H1 (cell line): ENCODE data around the gene TP53I13. TPM values are rescaled to one million over a fixed set of nuclear protein-coding genes. Genes with fewer than 3 reads are reported as not detected.
A peak's percentile ranks its signal among the peaks of the same experiment; 100 is the strongest.

Experiments
- CTCF ChIA-PET: fragments of 300-600 bp; sonication (Branson Sonifier 250); formaldehyde crosslinking; loops from one replicate; lab custom pipeline; 2021; ENCODE audit not compliant: partially characterized antibody; lab: Charles Lee
- POLR2A ChIA-PET: fragments of 300-600 bp; sonication (Branson Sonifier 250); formaldehyde crosslinking; loops from one replicate; lab custom pipeline; 2021; ENCODE audit warnings: inconsistent platforms; ENCODE audit not compliant: partially characterized antibody; lab: Charles Lee
- DNase-seq, 2 experiments: peaks; one replicate each; pipeline versions ENCODE4 v3.0.0 to v3.0.0-alpha.2; 2010 to 2022; ENCODE audit warnings: low spot score in 2 of 2, low read depth in 1 of 2, mixed read lengths in 1 of 2
- FAIRE-seq: peaks from 2 replicates; lab custom pipeline; 2011; peaks lifted over from hg19 to GRCh38; lab: Jason Lieb, UNC
- H2AFZ ChIP-seq: 2 replicates; pipeline ENCODE4 v1.8.1; 2012; ENCODE audit warnings: low read length, inconsistent platforms
- H2AK5ac ChIP-seq: 2 replicates; pipeline ENCODE4 v1.6.1; 2013; ENCODE audit warnings: low read depth, low read length
- H2BK120ac ChIP-seq: replicated peaks from 2 replicates; pipeline ENCODE3; 2013; ENCODE audit warnings: low read depth, low read length, inconsistent platforms
- H2BK12ac ChIP-seq: 2 replicates; pipeline ENCODE4 v1.6.1; 2013; ENCODE audit warnings: low read depth, low read length
- H2BK15ac ChIP-seq: 2 replicates; pipeline ENCODE4 v1.6.1; 2013; ENCODE audit warnings: low read length
- H2BK20ac ChIP-seq: 2 replicates; pipeline ENCODE4 v1.6.1; 2013; ENCODE audit warnings: low read length
- H2BK5ac ChIP-seq: 2 replicates; pipeline ENCODE4 v1.6.1; 2013; ENCODE audit warnings: low read depth, low read length
- H3K14ac ChIP-seq: 2 replicates; pipeline ENCODE4 v1.6.1; 2013; ENCODE audit warnings: inconsistent platforms; ENCODE audit not compliant: insufficient read length
- H3K18ac ChIP-seq: 2 replicates; pipeline ENCODE4 v1.6.1; 2013; ENCODE audit warnings: low read length; ENCODE audit errors: extremely low read depth
- H3K23ac ChIP-seq: 2 replicates; pipeline ENCODE4 v1.6.1; 2013; ENCODE audit warnings: inconsistent platforms; ENCODE audit not compliant: insufficient read length
- H3K23me2 ChIP-seq: 2 replicates; pipeline ENCODE4 v1.6.1; 2013; ENCODE audit warnings: low read depth, low read length
- H3K27ac ChIP-seq: 2 replicates; pipeline ENCODE4 v1.6.1; 2011; ENCODE audit warnings: low read depth, low read length, inconsistent platforms
- H3K27me3 ChIP-seq, 4 experiments: replicated peaks in 1 of 4; 1 replicate in 1 of 4; 2 replicates in 3 of 4; pipeline versions ENCODE4 v1.6.1 to v1.8.1; 2011 to 2013; ENCODE audit warnings: low read length in 3 of 4, mild to moderate bottlenecking in 3 of 4, inconsistent platforms in 2 of 4, mixed read lengths in 2 of 4, moderate library complexity in 1 of 4; ENCODE audit not compliant: control insufficient read depth in 3 of 4, insufficient read depth in 3 of 4; ENCODE audit errors: extremely low read depth in 1 of 4
- H3K36me3 ChIP-seq, 4 experiments: 2 replicates each; pipeline versions ENCODE4 v1.6.1 to v1.8.1; 2011 to 2013; ENCODE audit warnings: mild to moderate bottlenecking in 4 of 4, low read length in 3 of 4, moderate library complexity in 2 of 4, control low read depth in 1 of 4, inconsistent platforms in 1 of 4; ENCODE audit not compliant: insufficient read depth in 4 of 4, control insufficient read depth in 2 of 4
- H3K4ac ChIP-seq: replicated peaks from 2 replicates; pipeline ENCODE3; 2013; ENCODE audit warnings: low read length, low read depth, mixed read lengths, inconsistent platforms; ENCODE audit not compliant: insufficient read length
- H3K4me1 ChIP-seq, 4 experiments: replicated peaks in 1 of 4; 1 replicate in 1 of 4; 2 replicates in 3 of 4; pipeline versions ENCODE4 v1.6.1 to v1.8.1; 2011 to 2013; ENCODE audit warnings: low read length in 3 of 4, inconsistent platforms in 2 of 4, mixed read lengths in 1 of 4; ENCODE audit not compliant: insufficient read depth in 4 of 4, control insufficient read depth in 3 of 4
- H3K4me2 ChIP-seq, 2 experiments: 2 replicates each; pipeline versions ENCODE4 v1.6.1 to v1.8.1; 2011 to 2013; ENCODE audit warnings: low read depth in 2 of 2, low read length in 2 of 2, control low read depth in 1 of 2, inconsistent platforms in 1 of 2, mild to moderate bottlenecking in 1 of 2; ENCODE audit not compliant: insufficient read depth in 1 of 2
- H3K4me3 ChIP-seq, 4 experiments: fragments of 200-600, 300-600 bp in 1 of 4; sonication (generic), shearing (Covaris generic), sonication (Bioruptor Twin) in 1 of 4; 2 replicates each; pipeline versions ENCODE4 v1.5.1 to v1.8.1; 2011 to 2016; ENCODE audit warnings: low read length in 4 of 4, low read depth in 3 of 4, control low read depth in 2 of 4, inconsistent platforms in 2 of 4, mild to moderate bottlenecking in 2 of 4, mixed read lengths in 1 of 4, moderate library complexity in 1 of 4; ENCODE audit not compliant: insufficient read depth in 2 of 4; ENCODE audit errors: extremely low read depth in 1 of 4
- H3K56ac ChIP-seq: replicated peaks from 2 replicates; pipeline ENCODE3; 2013; ENCODE audit warnings: low read depth, mild to moderate bottlenecking, mixed read lengths, low read length, inconsistent platforms; ENCODE audit not compliant: insufficient read length
- H3K79me1 ChIP-seq: 2 replicates; pipeline ENCODE4 v1.6.1; 2013; ENCODE audit warnings: low read depth, low read length, control low read depth
- H3K79me2 ChIP-seq, 2 experiments: 2 replicates each; pipeline versions ENCODE4 v1.6.1 to v1.8.1; 2012 to 2013; ENCODE audit warnings: low read length in 2 of 2, mild to moderate bottlenecking in 2 of 2, inconsistent platforms in 1 of 2; ENCODE audit not compliant: insufficient read depth in 2 of 2, control insufficient read depth in 1 of 2
- H3K9ac ChIP-seq, 4 experiments: replicated peaks in 1 of 4; 1 replicate in 1 of 4; 2 replicates in 3 of 4; pipeline versions ENCODE4 v1.6.1 to v1.8.1; 2011 to 2013; ENCODE audit warnings: low read depth in 3 of 4, low read length in 3 of 4, control low read depth in 2 of 4, mild to moderate bottlenecking in 2 of 4, moderate library complexity in 2 of 4, inconsistent platforms in 1 of 4; ENCODE audit errors: extremely low read depth in 1 of 4
- H3K9me3 ChIP-seq, 2 experiments: 2 replicates each; pipeline versions ENCODE4 v1.6.1 to v1.8.1; 2012 to 2013; ENCODE audit warnings: mild to moderate bottlenecking in 2 of 2, moderate library complexity in 2 of 2, control low read depth in 1 of 2, inconsistent platforms in 1 of 2, low read depth in 1 of 2, low read length in 1 of 2, mixed read lengths in 1 of 2; ENCODE audit not compliant: insufficient read depth in 2 of 2
- H4K20me1 ChIP-seq, 2 experiments: replicated peaks in 1 of 2; 2 replicates each; pipeline versions ENCODE3 to v1.8.1; 2011 to 2013; ENCODE audit warnings: inconsistent platforms in 2 of 2, low read length in 2 of 2, mild to moderate bottlenecking in 1 of 2; ENCODE audit not compliant: insufficient read depth in 2 of 2, control insufficient read depth in 1 of 2
- H4K5ac ChIP-seq: 2 replicates; pipeline ENCODE4 v1.6.1; 2013; ENCODE audit warnings: low read length, low read depth, mixed read lengths, inconsistent platforms; ENCODE audit not compliant: insufficient read length
- H4K8ac ChIP-seq: 2 replicates; pipeline ENCODE4 v1.8.0; 2013; ENCODE audit warnings: mild to moderate bottlenecking, moderate library complexity, low read length, inconsistent platforms; ENCODE audit not compliant: insufficient read depth; ENCODE audit errors: extremely low read depth
- H4K91ac ChIP-seq: replicated peaks from 2 replicates; pipeline ENCODE3; 2013; ENCODE audit warnings: low read length, mixed read lengths, inconsistent platforms; ENCODE audit not compliant: insufficient read length
- FOSL1 ChIP-seq: IDR thresholded peaks from 2 replicates; pipeline ENCODE4 v1.6.1; 2011; ENCODE audit warnings: mild to moderate bottlenecking, low read depth, low read length, moderate library complexity; ENCODE audit not compliant: insufficient read depth
- WGBS, 2 experiments: shearing (Covaris generic) in 1 of 2; methylation state at CpG; one replicate each; pipeline versions ENCODE4 v1.1.6 to v1.1.7; 2013 to 2015; ENCODE audit warnings: low lambda C conversion rate in 2 of 2, mixed read lengths in 2 of 2, inconsistent platforms in 1 of 2, low coverage in 1 of 2, missing lambda C conversion rate in 1 of 2; ENCODE audit not compliant: insufficient replicate concordance in 2 of 2, insufficient coverage in 1 of 2, insufficient read length in 1 of 2; ENCODE audit errors: extremely low coverage in 1 of 2, missing lambda C conversion rate in 1 of 2; 5-methylcytosine and 5-hydroxymethylcytosine counted together
- polyA plus RNA-seq, 7 experiments: library from polyadenylated mRNA; depleted of rRNA in 3 of 7; stranded (reverse) in 5 of 7; unstranded in 2 of 7; fragments of >200 nt in 5 of 7; fragments of 200-250 nt in 2 of 7; gene quantifications; 1 replicate in 5 of 7; 2 replicates in 1 of 7; 4 replicates in 1 of 7; pipeline versions ENCODE4 v1.2.1 to v1.2.3, GENCODE V29; 2011 to 2013; ENCODE audit warnings: missing spikeins in 2 of 7, mixed read lengths in 2 of 7
- total RNA-seq: library from RNA; stranded (reverse); fragmentation: NEBNext Ultra II Directional; extraction: Animal tissue kit (Norgen Biotek cat#: 25700); gene quantifications from 2 replicates; pipeline ENCODE4 v1.2.1, GENCODE V29; 2021
- TF ChIP-seq, protein P1 (sequence below), 3 experiments: IDR thresholded peaks; 1 replicate in 2 of 3; 2 replicates in 1 of 3; pipeline versions ENCODE4 v1.5.1 to v1.6.1; 2011; ENCODE audit warnings: low read length in 3 of 3, mild to moderate bottlenecking in 3 of 3, inconsistent platforms in 2 of 3, low read depth in 1 of 3, moderate library complexity in 1 of 3; ENCODE audit not compliant: insufficient read depth in 1 of 3; ENCODE audit errors: control extremely low read depth in 1 of 3

The TP53I13 gene
- total and polyA plus RNA-seq, 2 of the 8 experiments (the other 6 are each of a cell fraction or from before 2014, with no cell fraction given) = 22.4 to 35.7 TPM

DNA sequence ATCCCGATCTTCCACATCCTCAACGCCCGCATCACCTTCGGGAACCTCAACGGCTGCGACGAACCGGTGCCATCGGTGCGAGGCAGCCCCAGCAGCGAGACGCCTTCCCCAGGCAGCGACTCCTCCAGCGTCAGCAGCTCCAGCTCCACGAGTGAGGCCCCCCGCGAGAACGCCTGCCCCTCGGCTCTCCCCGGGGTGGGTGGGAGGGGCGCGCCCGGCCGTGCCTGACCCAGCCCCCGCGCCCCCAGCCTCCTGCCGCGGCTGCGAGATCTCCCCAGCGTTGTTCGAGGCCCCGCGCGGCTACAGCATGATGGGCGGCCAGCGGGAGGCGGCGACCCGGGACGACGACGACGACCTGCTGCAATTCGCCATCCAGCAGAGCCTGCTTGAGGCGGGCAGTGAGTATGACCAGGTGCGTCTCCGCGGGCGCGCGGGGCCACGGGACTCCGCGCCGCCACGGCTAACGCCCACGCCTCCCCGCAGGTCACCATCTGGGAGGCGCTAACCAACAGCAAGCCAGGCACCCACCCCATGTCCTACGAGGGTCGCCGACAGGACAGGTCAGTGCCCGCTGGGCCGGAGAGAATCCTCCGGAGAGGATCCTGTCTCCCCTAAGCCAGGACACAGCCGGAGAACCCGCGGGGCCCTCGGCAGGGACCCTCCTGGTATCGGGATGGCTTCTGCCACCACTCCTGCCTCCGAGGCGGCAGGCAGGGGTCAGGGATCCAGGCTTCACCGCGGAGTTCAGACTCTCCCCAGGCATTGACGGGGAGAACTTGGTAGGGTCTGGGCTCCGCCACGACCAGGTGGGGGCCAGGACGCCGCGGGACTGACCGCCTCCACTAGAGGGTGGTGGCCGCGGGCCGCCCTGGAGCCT lies 44.1 kb downstream of the TP53I13 start:
- no peak overlapping the region for H3K9ac ChIP-seq
- H3K4me1 ChIP-seq = peaks cover 10 to 32% (median 28%) of the 10 kb centered on the region in 4 experiments
- peaks cover 4 to 5% of the 10 kb centered on the region in 2 experiments for H4K20me1 ChIP-seq
- no peak overlapping the region for H2AK5ac ChIP-seq
- H3K79me2 ChIP-seq = no peaks in the 10 kb centered on the region
- peaks cover 17 to 42% (median 34%) of the 10 kb centered on the region in 4 experiments for H3K27me3 ChIP-seq
- no peak overlapping the region for H4K91ac ChIP-seq
- H3K4me2 ChIP-seq = peak overlapping the region; percentile 46 to 75; a peak in 3 of 4 replicates
- H3K18ac ChIP-seq = no peak overlapping the region; the same call in 1 of the 2 replicates
- no peak overlapping the region for H2AFZ ChIP-seq
- peaks cover 0 to 7% (median 0%) of the 10 kb centered on the region in 4 experiments; a peak in 1 of 8 replicates for H3K36me3 ChIP-seq
- POLR2A ChIA-PET = interaction anchor here (1.3 to 1.6 kb wide), 2 partner anchors 20 to 21 kb away, joined by 3 to 4 read pairs; no protein-coding TSS in a partner anchor
- H2BK5ac ChIP-seq = no peak overlapping the region
- H3K4me3 ChIP-seq = peak overlapping the region in 1 of 4 experiments; percentile 55; a peak in 2 of 8 replicates
- H3K23me2 ChIP-seq = peaks cover 13% of the 10 kb centered on the region
- no peak overlapping the region for H3K14ac ChIP-seq
- peak overlapping the region; percentile 19 for H3K4ac ChIP-seq
- FAIRE-seq = no peak
- no peak overlapping the region for H2BK20ac ChIP-seq
- H3K23ac ChIP-seq = no peak overlapping the region
- CTCF ChIA-PET = interaction anchor here (0.7 to 13.1 kb wide), 14 partner anchors 8 to 153 kb away, joined by 3 to 193 read pairs (median 5); partner anchors contain the start of genes ABHD15, ANKRD13B and TP53I13
- H3K79me1 ChIP-seq = peaks cover 2% of the 10 kb centered on the region; the same call in 1 of the 2 replicates
- no peak overlapping the region for H4K5ac ChIP-seq
- no peak for TF ChIP-seq FOSL1
- TF ChIP-seq, protein P1, sequence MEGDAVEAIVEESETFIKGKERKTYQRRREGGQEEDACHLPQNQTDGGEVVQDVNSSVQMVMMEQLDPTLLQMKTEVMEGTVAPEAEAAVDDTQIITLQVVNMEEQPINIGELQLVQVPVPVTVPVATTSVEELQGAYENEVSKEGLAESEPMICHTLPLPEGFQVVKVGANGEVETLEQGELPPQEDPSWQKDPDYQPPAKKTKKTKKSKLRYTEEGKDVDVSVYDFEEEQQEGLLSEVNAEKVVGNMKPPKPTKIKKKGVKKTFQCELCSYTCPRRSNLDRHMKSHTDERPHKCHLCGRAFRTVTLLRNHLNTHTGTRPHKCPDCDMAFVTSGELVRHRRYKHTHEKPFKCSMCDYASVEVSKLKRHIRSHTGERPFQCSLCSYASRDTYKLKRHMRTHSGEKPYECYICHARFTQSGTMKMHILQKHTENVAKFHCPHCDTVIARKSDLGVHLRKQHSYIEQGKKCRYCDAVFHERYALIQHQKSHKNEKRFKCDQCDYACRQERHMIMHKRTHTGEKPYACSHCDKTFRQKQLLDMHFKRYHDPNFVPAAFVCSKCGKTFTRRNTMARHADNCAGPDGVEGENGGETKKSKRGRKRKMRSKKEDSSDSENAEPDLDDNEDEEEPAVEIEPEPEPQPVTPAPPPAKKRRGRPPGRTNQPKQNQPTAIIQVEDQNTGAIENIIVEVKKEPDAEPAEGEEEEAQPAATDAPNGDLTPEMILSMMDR (IDR thresholded peaks at IDR 0.05; ENCODE audit: control extremely low read depth in 1 of 3, insufficient read depth in 1 of 3, low read depth in 1 of 3, low read length in 3 of 3) = peak in 1 of 3 experiments; percentile 25; a peak in 2 of 4 replicates
- no peak overlapping the region for H3K56ac ChIP-seq
- 0 out of 2 replicates have a peak overlapping the region, but pooled peaks have one; percentile 16 for H2BK15ac ChIP-seq
- no peak overlapping the region for H3K27ac ChIP-seq
- DNase-seq = no peak
- no peak overlapping the region for H2BK12ac ChIP-seq
- H2BK120ac ChIP-seq = no peak overlapping the region
- peak overlapping the region; percentile 62 for H4K8ac ChIP-seq
- peaks cover 0 to 11% of the 10 kb centered on the region in 2 experiments; a peak in 1 of 4 replicates for H3K9me3 ChIP-seq
- WGBS, 2 experiments = 78% methylated on average over 28 of the region's 85 CpGs; no CpG with 5 or more reads in 1 of the 2 experiments
